HK-2 (cell line): ENCODE data around the gene LDLRAD4.

Experiments
- DNase-seq: peaks from one replicate; pipeline ENCODE4 v3.0.0-alpha.2; 2018; ENCODE audit not compliant: unreplicated experiment

LDLRAD4 gene

GRCh38 chr18:13265911-13266217 lies 47.3 kb downstream of the LDLRAD4 start:
- no peak for DNase-seq

GRCh38 chr18:13266218-13267100 lies 47.9 kb downstream of the LDLRAD4 start:
- no peak for DNase-seq

GRCh38 chr18:13267431-13267873 lies 48.9 kb downstream of the LDLRAD4 start:
- no peak for DNase-seq

GRCh38 chr18:13268158-13269012 lies 49.8 kb downstream of the LDLRAD4 start:
- no peak for DNase-seq

- no peak for DNase-seq
Observed at GRCh38 chr18:13269013-13269280, 50.4 kb downstream of the LDLRAD4 start.

- DNase-seq = no peak
Observed at GRCh38 chr18:13269521-13270011, 51.0 kb downstream of the LDLRAD4 start.

- no peak for DNase-seq
Observed at GRCh38 chr18:13270279-13270855, 51.8 kb downstream of the LDLRAD4 start.

DNA sequence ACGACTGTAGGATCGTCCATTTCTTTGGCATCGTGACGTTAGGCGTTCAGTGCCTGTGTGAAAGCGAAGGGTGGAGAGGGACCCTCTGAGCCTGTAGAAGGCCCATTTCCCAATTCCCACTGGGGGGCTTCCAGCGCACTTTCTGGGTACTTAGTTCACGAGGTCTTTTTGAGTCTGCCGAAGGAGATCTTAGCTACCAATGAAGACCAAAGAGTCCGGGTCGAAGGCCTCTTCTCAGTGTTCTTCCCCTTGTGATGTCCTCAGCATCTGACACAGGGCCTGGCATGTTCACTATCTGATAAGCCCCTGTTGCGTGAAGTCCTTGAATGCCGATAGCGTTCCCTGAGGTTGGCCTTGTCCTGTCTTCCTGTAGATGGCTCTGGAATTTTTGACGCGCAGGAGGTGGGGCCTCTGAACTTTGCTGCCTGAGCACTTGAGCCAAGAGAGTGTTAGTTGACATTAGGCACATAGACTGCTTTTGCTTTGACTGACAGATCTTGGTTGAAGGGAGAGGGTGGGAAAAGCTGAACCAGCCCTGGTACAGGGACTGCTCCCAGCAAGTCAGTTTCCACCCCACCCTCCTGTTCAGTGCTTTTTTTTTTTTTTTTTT lies 52.8 kb downstream of the LDLRAD4 start:
- DNase-seq = no peak

DNA sequence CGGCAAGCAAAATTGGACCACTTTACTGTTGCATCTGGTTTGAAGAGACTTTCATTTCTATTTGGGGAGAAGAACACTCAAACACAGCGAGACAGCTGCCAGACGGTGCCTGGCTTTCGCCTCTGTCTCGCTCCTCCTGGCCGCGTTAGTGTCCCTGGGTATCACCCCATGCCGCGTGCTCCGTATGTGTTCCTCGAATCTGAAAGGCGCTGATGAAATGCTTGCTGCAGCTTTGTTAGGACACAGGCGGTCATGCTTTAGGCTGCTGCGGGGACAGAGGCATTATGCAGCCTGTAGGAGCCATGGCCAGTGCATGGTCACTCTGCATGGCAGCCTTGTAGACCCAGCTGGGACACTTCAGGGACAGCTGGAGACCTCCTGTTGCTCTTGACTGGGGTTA lies 53.9 kb downstream of the LDLRAD4 start:
- DNase-seq = no peak

DNA sequence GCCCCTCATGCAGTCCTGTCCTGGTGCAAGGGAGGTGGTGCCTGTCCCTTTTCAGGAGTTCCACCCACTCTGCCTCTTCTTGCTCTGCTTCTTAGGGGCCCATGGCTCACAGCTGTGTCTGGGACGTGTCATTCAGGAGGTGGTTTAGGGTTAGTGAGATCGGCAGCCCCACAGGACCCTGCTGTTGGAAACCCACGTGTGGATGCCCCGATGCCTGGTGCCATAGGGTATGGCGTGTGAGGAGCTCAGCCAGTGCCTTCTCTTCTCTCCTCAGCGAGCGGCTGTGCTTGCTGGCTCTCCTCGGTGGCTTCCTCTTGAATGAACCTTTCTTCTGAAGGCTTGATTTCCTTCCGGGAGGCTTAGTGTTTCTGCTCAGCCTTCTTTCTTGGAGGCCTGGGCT lies 55.2 kb downstream of the LDLRAD4 start:
- DNase-seq = no peak

DNA sequence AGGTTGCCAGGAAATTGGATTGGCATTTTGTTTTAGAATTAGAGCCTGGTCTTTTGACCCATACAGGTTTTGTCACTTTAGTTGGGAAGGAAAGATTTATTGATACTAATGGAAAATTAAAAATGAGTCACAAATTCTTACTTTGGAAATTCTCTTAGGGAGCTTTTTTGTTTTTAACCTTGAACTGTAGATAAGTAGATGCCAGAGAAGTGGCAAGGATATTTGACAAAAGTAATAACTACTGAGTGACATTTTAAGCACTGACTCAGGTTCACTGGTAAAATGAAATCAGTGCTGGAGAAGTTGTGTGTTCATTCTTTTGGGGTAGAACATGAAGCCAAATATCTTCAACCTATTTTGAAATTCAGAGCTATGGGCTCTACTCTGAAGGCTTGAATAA lies 56.5 kb downstream of the LDLRAD4 start:
- DNase-seq = no peak

GRCh38 chr18:13276530-13277520 lies 58.3 kb downstream of the LDLRAD4 start:
- DNase-seq = no peak

DNA sequence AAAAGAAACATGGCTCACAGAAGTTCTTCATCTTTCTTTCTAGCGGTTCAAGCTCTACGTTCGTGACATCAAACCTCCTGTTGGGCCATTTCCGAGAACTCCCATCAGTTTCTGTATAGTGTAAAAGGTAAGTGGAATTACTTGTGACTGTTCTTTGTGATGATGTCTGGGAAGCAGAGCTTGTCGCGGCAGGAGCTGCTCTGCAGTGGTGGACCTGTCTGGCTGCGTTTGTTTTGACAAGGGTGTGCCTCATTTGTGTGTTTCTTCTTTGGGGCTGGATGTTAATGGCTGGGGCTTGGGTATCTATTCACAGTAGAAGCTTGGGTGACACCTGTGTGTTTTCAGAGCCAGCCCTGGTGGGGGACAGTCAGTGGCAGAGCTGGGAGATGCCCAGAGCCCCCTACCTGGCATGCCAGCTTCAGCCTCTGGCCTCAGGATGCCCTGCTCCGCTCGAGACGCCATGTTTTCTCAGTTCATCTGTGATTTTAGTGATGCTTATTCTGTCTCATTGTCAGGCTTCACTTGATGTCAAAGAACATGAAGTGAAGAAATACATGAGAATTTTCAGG lies 59.6 kb downstream of the LDLRAD4 start:
- no peak for DNase-seq

- DNase-seq = no peak
Observed at GRCh38 chr18:13279181-13280069, 60.9 kb downstream of the LDLRAD4 start.

DNA sequence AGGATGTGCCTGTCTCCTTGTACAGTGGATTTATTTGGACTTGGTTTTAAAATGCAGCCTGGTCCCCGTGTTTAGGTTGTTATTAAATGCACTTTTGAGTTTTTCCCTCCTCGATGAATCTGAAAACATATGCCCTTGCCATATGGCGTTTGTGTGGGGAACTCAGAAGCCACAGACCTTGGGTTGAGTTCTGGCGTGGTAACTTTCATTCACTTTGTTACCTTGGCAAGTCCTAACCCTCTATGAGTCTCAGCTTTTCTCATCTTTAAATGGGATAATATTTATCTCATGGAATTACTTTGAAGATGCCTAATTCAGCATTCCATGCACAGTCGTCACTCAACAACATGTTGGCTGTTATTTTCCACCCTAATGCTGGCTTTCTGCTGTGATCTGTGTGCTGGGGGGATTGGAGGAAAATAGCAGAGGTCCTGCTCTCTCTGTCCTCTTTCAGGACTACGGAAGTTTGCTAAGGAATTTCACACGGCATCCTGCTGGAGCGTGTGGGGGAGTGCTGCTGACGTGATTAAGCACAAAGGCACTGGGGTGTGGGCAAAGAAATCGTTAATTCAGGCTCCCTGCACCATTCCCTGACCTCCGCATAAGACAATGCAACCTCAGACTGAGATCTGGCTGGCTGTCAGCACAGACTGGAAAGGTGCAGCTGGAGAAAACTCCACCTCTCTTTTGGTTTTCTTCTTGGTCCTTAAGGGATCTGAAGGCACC lies 61.7 kb downstream of the LDLRAD4 start:
- no peak for DNase-seq

GRCh38 chr18:13281406-13281805 lies 62.8 kb downstream of the LDLRAD4 start:
- no peak for DNase-seq

DNA sequence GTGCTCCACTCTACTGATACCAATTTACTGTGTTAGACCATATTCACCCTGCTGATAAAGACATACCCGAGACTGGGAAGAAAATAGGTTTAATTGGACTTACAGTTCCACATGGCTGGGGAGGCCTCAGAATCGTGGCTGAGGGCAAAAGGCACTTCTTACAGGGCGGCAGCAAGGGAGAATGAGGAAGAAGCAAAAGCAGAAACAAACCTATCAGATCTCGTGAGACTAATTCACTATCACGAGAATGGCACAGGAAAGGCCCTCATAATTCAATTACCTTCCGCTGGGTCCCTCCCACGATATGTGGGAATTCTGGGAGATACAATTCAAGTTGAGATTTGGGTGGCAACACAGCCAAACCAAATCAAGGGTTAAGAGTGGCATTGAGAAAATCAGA lies 65.2 kb downstream of the LDLRAD4 start:
- DNase-seq = no peak

GRCh38 chr18:13284330-13285027 lies 65.9 kb downstream of the LDLRAD4 start:
- DNase-seq = no peak
